HG02943 (cell line): Measurements from ENCODE around the gene DNASE1L2.
"Not testable (repeated sequence)": the region's sequence is repeated elsewhere in the genome, so short reads cannot be mapped to it uniquely, and the experiment has no call there.

ENCODE experiments used
- ATAC-seq: cut with Tn5 transposase; IDR thresholded peaks from one replicate; pipeline ENCODE4 v1.9.1; 2021; ENCODE audit warnings: mild to moderate bottlenecking, low read depth, moderate library complexity; ENCODE audit not compliant: unreplicated experiment

The DNASE1L2 gene

DNA sequence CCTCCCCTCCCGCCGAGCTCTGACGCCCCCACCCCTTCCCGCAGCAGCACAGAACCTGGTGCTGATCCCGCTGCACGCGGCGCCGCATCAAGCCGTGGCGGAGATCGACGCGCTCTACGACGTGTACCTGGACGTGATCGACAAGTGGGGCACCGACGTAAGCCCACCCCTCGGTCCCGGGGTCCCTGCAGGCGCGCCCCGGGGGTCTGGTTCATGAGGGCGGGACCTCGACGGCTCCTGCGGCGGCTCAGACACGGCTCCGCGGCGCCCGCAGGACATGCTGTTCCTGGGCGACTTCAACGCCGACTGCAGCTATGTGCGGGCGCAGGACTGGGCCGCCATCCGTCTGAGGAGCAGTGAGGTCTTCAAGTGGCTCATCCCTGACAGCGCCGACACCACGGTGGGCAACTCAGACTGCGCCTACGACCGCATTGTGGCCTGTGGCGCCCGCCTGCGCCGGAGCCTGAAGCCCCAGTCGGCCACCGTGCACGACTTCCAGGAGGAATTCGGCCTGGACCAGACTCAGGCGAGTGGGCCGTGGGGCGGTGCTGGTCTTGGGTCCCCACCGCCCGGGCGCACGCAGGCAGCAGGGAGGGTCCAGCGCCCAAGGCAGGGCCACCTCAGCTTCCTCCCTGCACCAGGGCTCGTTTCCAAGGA, 1.4 kb downstream of the DNASE1L2 start:
- no peak for ATAC-seq

- ATAC-seq, result no peak
Observed at GRCh38 chr16:2238150-2238837, 2.0 kb downstream of the DNASE1L2 start.

GRCh38 chr16:2238838-2239675, 2.8 kb downstream of the DNASE1L2 start:
- ATAC-seq, result no peak

DNA sequence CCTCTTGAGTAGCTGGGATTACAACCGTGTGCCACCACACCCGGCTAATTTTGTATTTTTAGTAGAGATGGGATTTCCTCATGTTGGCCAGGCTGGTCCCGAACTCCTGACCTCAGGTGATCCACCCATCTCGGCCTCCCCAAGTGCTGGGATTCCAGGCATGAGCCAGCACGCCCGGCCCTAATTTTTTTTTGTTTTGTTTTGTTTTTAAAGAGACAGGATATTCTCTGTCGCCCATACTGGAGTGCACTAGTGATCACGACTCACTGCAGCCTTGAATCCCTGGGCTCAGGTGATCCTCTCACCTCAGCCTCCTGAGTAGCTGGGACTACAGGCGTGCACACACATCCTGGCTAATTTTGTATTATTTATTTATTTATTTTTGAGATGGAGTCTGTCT, 4.1 kb downstream of the DNASE1L2 start:
- ATAC-seq, result not testable (repeated sequence)

- no peak for ATAC-seq
Observed at GRCh38 chr16:2242598-2242997, 6.4 kb downstream of the DNASE1L2 start.

GRCh38 chr16:2243031-2243528, 6.8 kb downstream of the DNASE1L2 start:
- no peak for ATAC-seq

- no peak for ATAC-seq
Observed at GRCh38 chr16:2243781-2244180, 7.5 kb downstream of the DNASE1L2 start.

DNA sequence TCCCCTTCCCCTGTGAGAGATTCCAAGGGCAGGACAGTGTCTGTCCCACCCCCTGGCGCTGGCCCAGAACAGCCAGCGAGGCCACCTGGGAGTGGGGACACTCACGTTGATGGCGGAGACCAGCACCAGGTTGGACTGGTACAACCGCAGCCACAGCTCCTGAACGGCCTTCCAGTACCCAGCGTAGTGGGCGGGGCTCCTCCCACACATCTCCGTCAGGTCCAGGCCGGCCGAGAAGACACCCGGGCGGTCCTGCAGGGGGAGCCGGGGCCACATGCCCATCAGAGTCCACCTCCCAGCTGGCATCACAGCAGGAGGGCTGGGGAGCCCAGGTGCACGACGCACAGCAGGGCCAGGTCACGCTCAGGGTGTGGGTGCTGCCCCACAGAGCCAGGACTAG, 8.1 kb downstream of the DNASE1L2 start:
- ATAC-seq, result no peak

DNA sequence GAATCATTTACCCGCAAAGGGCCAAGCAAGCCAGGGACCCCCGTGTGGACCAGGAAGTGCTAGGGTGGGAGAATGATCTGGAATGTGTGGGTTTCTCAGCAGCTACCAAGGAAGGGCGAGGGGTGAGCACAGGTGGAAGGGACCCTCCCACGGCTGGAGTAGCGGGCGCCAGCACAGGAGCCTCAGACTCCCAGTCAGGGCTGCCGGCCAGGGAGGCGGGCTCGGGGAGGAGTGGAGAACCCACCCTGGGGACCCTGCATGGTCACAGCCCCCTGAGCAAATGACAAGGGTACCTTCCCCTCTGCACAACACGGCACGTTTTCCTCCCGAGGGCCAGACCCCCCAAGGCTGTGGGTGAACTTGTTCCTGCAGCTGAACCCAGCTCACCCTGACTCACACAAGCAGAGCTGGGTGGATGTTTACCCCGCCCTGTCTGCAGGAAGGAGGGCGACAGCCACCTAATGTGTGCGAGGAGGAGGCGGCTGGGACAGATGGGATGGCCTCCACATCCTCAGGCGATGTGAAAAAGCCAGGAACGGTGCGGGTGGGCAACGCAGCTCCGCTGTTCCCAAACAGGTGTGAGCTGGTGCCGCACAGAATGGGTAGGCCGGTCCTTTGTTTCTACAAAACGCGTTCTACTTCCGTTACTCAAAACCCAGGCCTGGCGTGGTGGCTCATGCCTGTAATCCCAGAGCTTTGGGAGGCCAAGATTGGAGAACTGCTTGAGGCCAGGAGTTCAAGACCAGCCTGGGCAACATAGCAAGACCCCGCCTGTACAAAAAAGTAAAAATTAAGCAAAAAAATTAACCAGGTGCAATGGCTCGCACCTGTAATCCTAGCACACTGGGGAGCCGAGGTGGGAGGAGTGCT, 8.9 kb downstream of the DNASE1L2 start:
- no peak for ATAC-seq

DNA sequence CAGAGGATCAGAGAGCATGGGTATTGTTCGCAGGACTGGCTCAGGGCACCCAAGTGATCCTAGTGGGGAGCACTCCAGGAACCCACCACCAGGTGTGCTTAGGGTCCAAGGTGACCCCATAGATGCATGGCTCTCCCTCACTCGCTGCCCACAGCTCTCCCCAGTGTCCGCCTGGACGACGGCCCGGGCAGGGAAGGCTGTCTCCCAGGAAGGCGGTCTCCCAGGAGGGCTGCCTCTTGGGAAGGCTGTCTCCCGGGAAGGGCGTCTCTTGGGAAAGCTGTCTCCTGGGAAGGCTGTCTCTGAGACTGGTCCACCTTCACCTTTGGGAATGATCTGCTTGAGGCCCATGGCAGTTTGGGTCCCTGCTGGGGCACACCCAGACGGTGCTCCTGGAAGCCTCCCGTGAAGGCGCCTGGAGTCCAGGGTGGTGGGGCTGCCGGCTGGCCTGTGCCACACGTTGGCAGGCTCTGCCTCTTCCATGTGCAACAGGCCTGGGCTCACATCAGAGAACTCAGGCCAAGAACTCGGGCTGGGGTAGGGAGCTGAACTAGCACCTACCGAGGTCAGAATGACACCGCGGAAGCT, 10.1 kb downstream of the DNASE1L2 start:
- ATAC-seq, result no peak

GRCh38 chr16:2250652-2251295, 14.5 kb downstream of the DNASE1L2 start:
- no peak for ATAC-seq

GRCh38 chr16:2251296-2252111, 15.3 kb downstream of the DNASE1L2 start, which contains the start of gene ECI1:
Gene ECI1 (minus strand): TSS chr16:2251587. CDS start chr16:2251566, 21 bp downstream.
- peak; percentile 79 for ATAC-seq

GRCh38 chr16:2252806-2253148, 16.5 kb downstream of the DNASE1L2 start:
- no peak for ATAC-seq

DNA sequence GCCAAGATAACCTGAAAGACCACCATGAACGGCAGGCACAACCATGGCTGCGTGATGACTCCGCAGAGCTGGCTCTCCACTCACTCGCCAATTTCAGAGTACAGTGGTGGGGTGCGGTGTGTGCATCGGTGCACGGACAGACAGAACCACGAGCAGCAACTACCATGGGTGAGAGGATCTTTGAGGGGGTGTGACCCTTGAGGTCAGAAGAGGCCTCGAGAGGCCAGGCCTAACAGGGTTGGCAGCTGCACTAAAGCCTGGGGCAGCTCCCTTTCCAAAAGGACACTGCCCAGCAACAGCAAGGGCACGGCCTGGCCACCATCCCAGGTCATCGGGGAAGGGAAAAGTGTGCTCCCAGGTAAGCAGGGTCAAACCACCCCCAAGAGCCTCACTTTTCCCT, 17.0 kb downstream of the DNASE1L2 start:
- ATAC-seq, result no peak

GRCh38 chr16:2256531-2257140, 20.4 kb downstream of the DNASE1L2 start:
- ATAC-seq, result no peak

DNA sequence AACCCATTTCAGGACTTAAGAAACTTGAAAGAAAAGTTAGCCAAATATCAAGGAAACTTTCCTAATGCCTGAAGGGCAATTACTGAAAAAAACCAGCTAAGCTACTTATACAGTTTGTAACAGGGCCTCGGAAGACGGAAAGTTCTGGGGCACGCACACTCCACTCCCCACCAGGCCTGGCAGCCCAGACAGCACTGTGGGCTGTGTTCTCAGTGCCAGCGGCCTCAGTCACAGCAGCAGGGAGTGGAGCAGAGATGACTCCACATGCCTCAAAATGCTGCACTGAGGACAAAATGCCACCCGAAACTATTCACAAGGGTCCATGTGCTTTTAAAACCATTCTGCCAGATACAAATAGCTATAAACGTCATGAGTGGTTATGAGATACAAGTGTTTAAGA, 21.5 kb downstream of the DNASE1L2 start:
- ATAC-seq, result no peak

GRCh38 chr16:2258530-2258929, 22.3 kb downstream of the DNASE1L2 start:
- not testable (repeated sequence) for ATAC-seq

DNA sequence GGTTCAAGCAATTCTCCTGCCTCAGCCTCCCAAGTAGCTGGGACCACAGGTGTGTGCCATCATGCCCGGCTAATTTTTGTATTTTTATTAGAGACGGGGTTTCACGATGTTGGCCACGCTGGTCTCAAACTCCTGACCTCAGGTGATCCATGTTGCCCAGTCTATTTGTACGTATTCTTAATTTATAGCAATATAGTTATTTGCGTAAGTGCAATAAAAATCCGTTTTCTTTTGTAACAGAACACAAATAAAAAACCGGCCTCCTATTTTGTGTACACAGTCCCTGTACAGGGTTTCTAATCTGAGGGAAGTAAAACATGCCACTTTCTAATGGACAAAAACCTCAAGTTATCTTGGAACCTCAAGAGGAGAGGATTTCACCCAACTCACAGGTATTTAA, 24.0 kb downstream of the DNASE1L2 start:
- no peak for ATAC-seq
